B cell (primary cell): Measurements from ENCODE around the gene OR8I2. TPM values are rescaled to one million over a fixed set of nuclear protein-coding genes. Genes with fewer than 3 reads are reported as not detected.
"Not testable (repeated sequence)": the region's sequence is repeated elsewhere in the genome, so short reads cannot be mapped to it uniquely, and the experiment has no call there.

Experiments used
- ATAC-seq: fragments of 200-7000 bp; cut with Tn5 transposase; one replicate; pipeline ENCODE4 v1.10.0; 2021; ENCODE audit warnings: low read depth, mild to moderate bottlenecking, moderate number of reproducible peaks, moderate library complexity
- CTCF ChIA-PET: fragments of 350-600 bp; sonication (Branson Sonifier 250); formaldehyde crosslinking; loops from one replicate; lab custom pipeline; 2021; ENCODE audit warnings: antibody characterized with exemption, inconsistent platforms; lab: Charles Lee
- POLR2A ChIA-PET: fragments of 350-600 bp; sonication (Branson Sonifier 250); formaldehyde crosslinking; loops from one replicate; lab custom pipeline; 2021; ENCODE audit warnings: antibody characterized with exemption; lab: Charles Lee
- DNase-seq: peaks from one replicate; pipeline ENCODE4 v3.0.0; 2013
- H2AFZ ChIP-seq: 2 replicates; pipeline ENCODE4 v1.6.1; 2012; ENCODE audit warnings: mild to moderate bottlenecking, low read depth, low read length; ENCODE audit not compliant: insufficient read depth, poor library complexity, severe bottlenecking
- H3K27ac ChIP-seq, 2 donors: 1 replicate in 1 of 2; 2 replicates in 1 of 2; pipeline ENCODE4 v1.5.1; 2012 to 2013; ENCODE audit warnings: low read length in 2 of 2, mild to moderate bottlenecking in 2 of 2, moderate library complexity in 1 of 2
- H3K27me3 ChIP-seq, 4 experiments: fragments of 200-600 bp in 1 of 4; sonication (generic) in 1 of 4; replicated peaks in 1 of 4; 1 replicate in 2 of 4; 2 replicates in 2 of 4; pipeline versions ENCODE4 v1.6.1 to v1.7.0; 2013 to 2016; ENCODE audit warnings: low read length in 3 of 4, mild to moderate bottlenecking in 2 of 4, mixed read lengths in 1 of 4, moderate library complexity in 1 of 4; ENCODE audit not compliant: insufficient read depth in 4 of 4, control insufficient read depth in 3 of 4; ENCODE audit errors: control extremely low read depth in 1 of 4
- H3K36me3 ChIP-seq, 2 experiments: replicated peaks in 1 of 2; 1 replicate in 1 of 2; 2 replicates in 1 of 2; pipeline versions ENCODE4 v1.6.1 to v1.7.1; 2013; ENCODE audit warnings: low read length in 1 of 2; ENCODE audit not compliant: insufficient read depth in 2 of 2, control insufficient read depth in 1 of 2; ENCODE audit errors: control extremely low read depth in 1 of 2, extremely low read depth in 1 of 2
- H3K4me1 ChIP-seq, 2 donors: fragments of 200-600 bp in 1 of 2; sonication (generic) in 1 of 2; 1 replicate in 1 of 2; 2 replicates in 1 of 2; pipeline versions ENCODE4 v1.5.1 to v1.6.1; 2013 to 2017; ENCODE audit warnings: low read length in 2 of 2; ENCODE audit not compliant: control insufficient read depth in 2 of 2, insufficient read depth in 2 of 2
- H3K4me2 ChIP-seq: replicated peaks from 2 replicates; pipeline ENCODE3; 2012; ENCODE audit warnings: mild to moderate bottlenecking, low read depth, low read length; ENCODE audit not compliant: poor library complexity, severe bottlenecking
- H3K4me3 ChIP-seq, 5 experiments: fragments of 200-600 bp in 1 of 5; sonication (generic) in 1 of 5; 1 replicate in 3 of 5; 2 replicates in 2 of 5; pipeline versions ENCODE4 v1.5.1 to v1.7.0; 2011 to 2016; ENCODE audit warnings: low read length in 4 of 5, mild to moderate bottlenecking in 4 of 5, low read depth in 2 of 5, control low read depth in 1 of 5, moderate library complexity in 1 of 5; ENCODE audit not compliant: insufficient read depth in 1 of 5; ENCODE audit errors: control extremely low read depth in 1 of 5, extremely low read depth in 1 of 5
- H3K79me2 ChIP-seq: fragments of 200-600 bp; sonication (generic); one replicate; pipeline ENCODE4 v1.6.0; 2016; ENCODE audit warnings: low read length; ENCODE audit not compliant: control insufficient read depth, insufficient read depth
- H3K9ac ChIP-seq: fragments of 200-600 bp; sonication (generic); 2 replicates; pipeline ENCODE4 v1.6.1; 2017; ENCODE audit warnings: mild to moderate bottlenecking, low read length, moderate library complexity
- H3K9me3 ChIP-seq, 3 donors: one replicate each; pipeline versions ENCODE4 v1.6.1 to v1.7.1; 2013; ENCODE audit warnings: low read length in 2 of 3; ENCODE audit not compliant: control insufficient read depth in 2 of 3, insufficient read depth in 1 of 3; ENCODE audit errors: control extremely low read depth in 1 of 3
- H4K20me1 ChIP-seq: 2 replicates; pipeline ENCODE4 v1.6.0; 2012; ENCODE audit warnings: mild to moderate bottlenecking, low read length; ENCODE audit not compliant: insufficient read depth, control insufficient read depth, poor library complexity, severe bottlenecking
- H3K27ac Mint-ChIP-seq: one replicate; pipeline ENCODE4 v1.8.0; 2021; ENCODE audit warnings: mixed read lengths
- H3K27me3 Mint-ChIP-seq: one replicate; pipeline ENCODE4 v1.8.0; 2021; ENCODE audit warnings: mixed read lengths
- H3K4me1 Mint-ChIP-seq: one replicate; pipeline ENCODE4 v1.8.0; 2021; ENCODE audit warnings: mixed read lengths
- H3K4me3 Mint-ChIP-seq: one replicate; pipeline ENCODE4 v1.8.0; 2021; ENCODE audit warnings: mixed read lengths
- H3K9me3 Mint-ChIP-seq: one replicate; pipeline ENCODE4 v1.8.0; 2022; ENCODE audit warnings: mixed read lengths; ENCODE audit not compliant: insufficient read depth
- CTCF ChIP-seq: fragments of 200-600 bp; IDR thresholded peaks from one replicate; pipeline ENCODE4 v1.8.0; 2022; ENCODE audit warnings: antibody characterized with exemption, mild to moderate bottlenecking
- EZH2 ChIP-seq: IDR thresholded peaks from 2 replicates; pipeline ENCODE4 v1.6.1; 2012; ENCODE audit warnings: borderline replicate concordance, low read depth, mild to moderate bottlenecking, moderate library complexity, low read length; ENCODE audit not compliant: insufficient read depth, poor library complexity, severe bottlenecking
- WGBS: methylation state at CpG from one replicate; pipeline ENCODE4 v1.1.5; 2013; ENCODE audit warnings: missing lambda C conversion rate; ENCODE audit not compliant: insufficient coverage; 5-methylcytosine and 5-hydroxymethylcytosine counted together
- intact Hi-C: fragments of 100-400 bp; cut with micrococcal nuclease; formaldehyde crosslinking; loops from one replicate; pipeline ENCODE4 v1.10.0; 2022
- polyA plus RNA-seq: library from polyadenylated mRNA; depleted of rRNA; stranded (reverse); fragments of >200 nt; gene quantifications from 2 replicates; pipeline ENCODE4 v1.2.3, GENCODE V29; 2012
- total RNA-seq, 2 donors: library from RNA; stranded (reverse); fragments of 120-200 nt in 1 of 2; gene quantifications; 1 replicate in 1 of 2; 2 replicates in 1 of 2; pipeline versions ENCODE4 v1.2.3 to v1.2.4, GENCODE V29; 2013 to 2022

The OR8I2 gene
- total and polyA plus RNA-seq, 2 donors (not counting 1 experiment from before 2014, with no cell fraction given), result not detected

GRCh38 chr11:56048480-56048879 is 44.6 kb upstream of the OR8I2 start:
- no peaks in the 10 kb centered on the region for H3K4me1 Mint-ChIP-seq
- H3K79me2 ChIP-seq, result no peaks in the 10 kb centered on the region
- H3K27ac ChIP-seq, result no peak overlapping the region
- peaks cover 6% of the 10 kb centered on the region for H3K9me3 Mint-ChIP-seq
- H3K9ac ChIP-seq, result no peak overlapping the region
- POLR2A ChIA-PET, result no interaction called here
- intact Hi-C loops, result no loop called here
- no peaks in the 10 kb centered on the region for H3K27me3 Mint-ChIP-seq
- no peaks in the 10 kb centered on the region for H3K9me3 ChIP-seq
- H3K4me3 ChIP-seq, result no peak overlapping the region
- H3K36me3 ChIP-seq, result no peaks in the 10 kb centered on the region
- no peak for ATAC-seq
- H3K4me2 ChIP-seq, result no peak overlapping the region
- H3K27ac Mint-ChIP-seq, result no peak overlapping the region
- no peaks in the 10 kb centered on the region for H4K20me1 ChIP-seq
- no peak overlapping the region for H3K4me3 Mint-ChIP-seq
- no peaks in the 10 kb centered on the region for H3K4me1 ChIP-seq
- H3K27me3 ChIP-seq, result no peaks in the 10 kb centered on the region
- no peak overlapping the region for H2AFZ ChIP-seq
- CTCF ChIA-PET, result no interaction called here
- no CpG with 5 or more reads among the region's 4 CpGs for WGBS
- DNase-seq, result no peak
- TF ChIP-seq CTCF, result no peak
- no peak for TF ChIP-seq EZH2

- H3K36me3 ChIP-seq, result no peaks in the 10 kb centered on the region
- no peaks in the 10 kb centered on the region for H3K79me2 ChIP-seq
- ATAC-seq (no peak), DNase-seq (no peak)
- H3K4me3 Mint-ChIP-seq, result no peak overlapping the region
- no peak overlapping the region for H3K4me2 ChIP-seq
- H3K27ac ChIP-seq, result no peak overlapping the region
- H2AFZ ChIP-seq, result no peak overlapping the region
- H3K4me3 ChIP-seq, result no peak overlapping the region
- peaks cover 8% of the 10 kb centered on the region for H3K9me3 Mint-ChIP-seq
- intact Hi-C loops, result no loop called here
- no peaks in the 10 kb centered on the region for H3K4me1 Mint-ChIP-seq
- TF ChIP-seq CTCF, result no peak
- no peak for TF ChIP-seq EZH2
- CTCF ChIA-PET, result no interaction called here
- H3K9ac ChIP-seq, result no peak overlapping the region
- no peaks in the 10 kb centered on the region for H3K4me1 ChIP-seq
- POLR2A ChIA-PET, result no interaction called here
- no peaks in the 10 kb centered on the region for H3K27me3 Mint-ChIP-seq
- no peak overlapping the region for H3K27ac Mint-ChIP-seq
- H4K20me1 ChIP-seq, result no peaks in the 10 kb centered on the region
- no peaks in the 10 kb centered on the region for H3K9me3 ChIP-seq
- H3K27me3 ChIP-seq, result no peaks in the 10 kb centered on the region
- WGBS, result no CpG with 5 or more reads among the region's 2 CpGs
These were observed 43.6 kb upstream of the OR8I2 start for GRCh38 chr11:56049487-56049886.

GRCh38 chr11:56056366-56056765 is 36.7 kb upstream of the OR8I2 start:
- H3K9ac ChIP-seq, H3K4me1 Mint-ChIP-seq, H3K9me3 Mint-ChIP-seq, H3K79me2 ChIP-seq, DNase-seq, H3K4me3 Mint-ChIP-seq, H3K4me2 ChIP-seq, H3K27me3 ChIP-seq, H3K9me3 ChIP-seq, H3K27me3 Mint-ChIP-seq, H3K27ac ChIP-seq, H3K4me1 ChIP-seq, H3K36me3 ChIP-seq, CTCF ChIA-PET, ATAC-seq, intact Hi-C loops, POLR2A ChIA-PET, H3K27ac Mint-ChIP-seq, H4K20me1 ChIP-seq, H3K4me3 ChIP-seq, H2AFZ ChIP-seq: not testable (repeated sequence)
- 0% methylated on average over 1 of the region's 4 CpGs for WGBS
